G401.6 (cell line): Measurements from ENCODE around the gene MYLK4.

ENCODE experiments used
- FAIRE-seq: peaks from 2 replicates; lab custom pipeline; 2012; peaks lifted over from hg19 to GRCh38; lab: Jason Lieb, UNC

Gene MYLK4

DNA sequence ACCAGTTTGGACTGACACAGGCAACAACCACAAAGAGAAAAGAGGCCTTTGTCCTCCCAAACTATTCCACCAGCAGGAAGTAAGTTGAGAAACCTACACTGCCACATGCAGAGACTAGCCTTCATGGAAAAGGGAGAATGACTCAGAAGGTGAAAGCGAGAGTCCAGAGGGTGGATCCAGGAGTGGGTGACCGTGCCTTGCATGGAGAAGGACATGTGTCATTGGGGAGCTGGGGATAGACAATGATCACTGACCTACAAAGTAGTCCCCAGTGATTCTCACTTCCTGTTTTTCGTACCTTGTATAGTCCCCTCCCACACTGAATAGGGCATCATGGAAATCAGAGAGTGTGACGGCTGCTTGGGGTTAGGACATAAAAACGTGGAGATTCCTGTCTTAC is 91.9 kb downstream of the MYLK4 start:
- FAIRE-seq = no peak

DNA sequence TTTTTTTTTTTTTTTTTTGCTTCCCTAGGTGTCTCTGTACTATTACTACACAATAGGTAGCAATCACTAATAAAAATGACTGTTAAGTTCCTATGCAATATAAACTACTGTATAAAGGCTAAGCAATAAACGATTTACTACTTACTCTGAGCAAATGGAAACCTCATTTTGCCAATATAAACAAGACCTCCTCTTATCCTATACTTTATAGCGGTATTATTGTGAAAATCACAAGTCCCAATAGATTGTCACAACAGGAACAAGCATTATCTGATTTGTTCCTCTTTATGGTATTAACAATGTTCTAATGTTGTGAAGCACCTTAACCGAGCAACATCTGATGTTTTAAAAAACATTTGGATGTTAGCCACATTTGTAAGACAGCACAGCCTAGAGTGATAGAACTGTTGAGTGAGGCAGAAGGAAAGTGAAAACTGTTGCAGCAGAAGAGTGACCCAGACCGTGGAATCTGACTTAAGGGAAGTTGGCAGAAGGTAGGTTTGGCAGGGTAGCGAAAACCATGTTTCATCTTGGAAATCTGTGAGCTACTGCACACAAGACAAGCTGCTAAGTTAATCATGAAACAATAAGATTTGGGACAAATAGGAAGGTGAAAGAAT is 94.2 kb downstream of the MYLK4 start:
- no peak for FAIRE-seq

GRCh38 chr6:2655844-2656433 is 94.8 kb downstream of the MYLK4 start:
- FAIRE-seq = no peak

DNA sequence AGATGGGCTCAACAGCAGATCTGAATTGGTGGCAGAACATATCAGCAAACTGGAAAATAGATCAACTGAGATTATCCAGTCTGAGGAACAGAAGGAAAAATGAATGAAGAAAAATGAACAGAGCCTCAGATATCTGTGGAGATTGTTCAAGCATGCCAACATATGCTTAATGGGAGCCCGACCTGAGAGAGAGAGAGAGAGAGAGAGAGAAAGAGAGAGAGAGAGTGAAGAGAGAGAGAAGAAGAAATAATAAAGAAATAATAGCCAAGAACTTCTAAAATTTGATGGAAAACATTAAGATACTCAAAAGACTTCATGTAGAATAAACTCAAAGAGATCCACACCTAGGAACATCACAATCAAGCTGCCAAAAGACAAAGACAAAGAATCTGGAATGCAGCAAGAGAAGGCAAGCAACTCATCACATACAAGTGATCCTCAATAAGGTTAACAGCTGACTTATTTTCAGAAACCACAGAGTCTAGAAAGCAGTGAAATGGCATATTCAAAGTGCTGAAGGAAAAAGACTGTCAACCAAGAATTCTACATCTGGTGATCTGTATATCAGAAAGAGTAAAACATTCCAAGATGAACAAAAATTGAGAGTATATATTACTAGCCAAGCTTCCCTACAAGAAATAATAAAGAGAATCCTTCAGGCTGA is 97.2 kb downstream of the MYLK4 start:
- FAIRE-seq = no peak

DNA sequence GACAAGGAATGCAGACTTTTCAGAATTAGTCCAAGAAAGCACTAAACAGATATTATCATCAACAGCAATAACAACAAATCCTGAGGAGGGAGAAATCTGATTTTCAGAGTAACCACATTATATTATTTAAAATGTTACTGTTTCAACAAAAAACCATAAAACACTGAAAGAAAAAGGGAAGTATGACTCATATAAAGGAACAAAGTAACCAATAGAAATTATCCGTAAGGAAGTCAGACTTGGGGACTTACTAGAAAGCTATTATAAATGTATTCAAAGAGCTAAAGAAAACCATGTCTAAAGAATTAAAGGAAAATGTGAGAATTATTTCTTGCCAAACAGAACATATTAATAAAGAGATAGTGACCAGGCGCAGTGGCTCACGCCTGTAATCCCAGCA is 98.1 kb downstream of the MYLK4 start:
- FAIRE-seq = no peak

- no peak for FAIRE-seq
Measured at GRCh38 chr6:2651961-2652360, 98.8 kb downstream of the MYLK4 start.

- FAIRE-seq = no peak
Measured at GRCh38 chr6:2651536-2651935, 99.2 kb downstream of the MYLK4 start.

GRCh38 chr6:2646346-2646745 is 104.4 kb downstream of the MYLK4 start:
- no peak for FAIRE-seq

GRCh38 chr6:2643935-2644539 is 106.7 kb downstream of the MYLK4 start:
- FAIRE-seq = no peak

DNA sequence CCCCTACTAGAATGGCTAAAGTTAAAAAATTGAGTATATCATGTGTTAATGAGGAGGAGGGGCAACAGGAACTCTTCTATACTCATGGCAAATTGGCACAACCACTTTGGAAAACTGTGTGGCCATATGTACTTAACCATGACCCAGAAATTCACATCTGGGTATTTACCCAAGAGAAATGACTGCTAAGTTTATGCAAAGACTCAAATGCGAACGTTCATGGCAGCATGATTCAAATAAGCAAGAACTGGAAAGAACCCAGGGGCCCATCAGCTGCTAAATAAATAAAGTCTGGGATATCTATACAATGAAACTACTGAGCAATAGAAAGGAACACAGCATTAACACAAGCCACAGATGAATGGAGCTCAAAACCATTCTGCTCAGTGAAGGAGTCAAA is 107.6 kb downstream of the MYLK4 start:
- no peak for FAIRE-seq

- FAIRE-seq = no peak
Measured at GRCh38 chr6:2641044-2641725, 109.5 kb downstream of the MYLK4 start.

DNA sequence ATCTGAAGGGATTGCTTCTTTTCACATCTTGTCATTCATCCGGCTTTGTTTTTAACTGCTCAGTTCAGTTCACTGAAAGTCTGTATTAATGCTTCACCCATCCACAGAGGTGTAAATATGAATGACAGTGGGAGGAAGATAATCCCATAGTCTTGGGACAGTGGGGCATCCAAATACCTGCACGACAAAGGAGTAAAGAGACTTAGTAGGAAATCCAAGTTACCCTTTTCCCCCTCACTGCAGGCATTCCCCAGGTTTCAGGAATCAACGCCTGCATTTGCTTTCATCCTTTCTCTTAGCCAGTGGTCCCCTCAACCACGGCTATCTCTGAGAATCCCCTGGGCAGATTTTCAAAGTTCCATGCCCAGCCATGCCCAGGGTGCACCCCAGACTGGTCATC is 110.2 kb downstream of the MYLK4 start:
- FAIRE-seq = no peak

GRCh38 chr6:2639896-2640295 is 110.8 kb downstream of the MYLK4 start:
- no peak for FAIRE-seq

- no peak for FAIRE-seq
Measured at GRCh38 chr6:2639167-2639566, 111.6 kb downstream of the MYLK4 start.

DNA sequence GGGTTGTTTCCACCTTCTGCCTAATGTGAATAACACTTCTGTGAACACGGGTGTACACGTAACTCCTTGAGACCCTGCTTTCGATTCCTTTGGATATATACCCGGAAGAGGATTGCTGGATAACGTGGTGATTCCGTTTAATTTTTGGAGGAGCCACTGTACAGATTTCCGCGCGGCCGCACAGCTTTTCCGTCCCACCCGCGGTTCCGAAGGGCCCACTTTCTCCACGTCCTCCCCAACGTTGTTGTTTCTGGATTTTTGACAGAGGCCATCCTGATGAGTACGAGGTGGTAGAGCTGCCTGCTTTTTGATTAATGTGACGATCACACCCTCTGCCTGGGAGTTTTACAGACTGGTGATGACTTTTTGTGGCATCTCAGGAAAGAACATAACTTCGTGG is 114.0 kb downstream of the MYLK4 start:
- FAIRE-seq = no peak

DNA sequence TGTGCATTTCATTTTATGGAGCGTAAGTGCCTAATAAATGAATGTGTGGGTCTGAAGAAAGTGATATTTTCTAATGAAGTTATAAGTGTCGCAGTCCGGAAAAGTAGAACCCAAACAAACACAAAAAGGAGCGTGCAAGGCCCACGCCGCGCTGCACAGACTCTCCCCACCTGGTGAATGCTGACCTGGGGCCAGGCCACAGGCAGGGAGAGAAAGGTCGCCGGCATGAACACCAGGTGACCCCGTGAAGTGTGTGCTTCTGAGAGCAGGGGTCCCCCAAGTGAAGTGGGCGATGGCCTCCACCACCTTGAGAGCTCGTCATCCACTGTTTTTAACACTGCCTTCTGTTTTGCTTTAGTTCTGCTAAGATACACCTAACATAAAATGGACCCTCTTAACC is 114.8 kb downstream of the MYLK4 start:
- no peak for FAIRE-seq

DNA sequence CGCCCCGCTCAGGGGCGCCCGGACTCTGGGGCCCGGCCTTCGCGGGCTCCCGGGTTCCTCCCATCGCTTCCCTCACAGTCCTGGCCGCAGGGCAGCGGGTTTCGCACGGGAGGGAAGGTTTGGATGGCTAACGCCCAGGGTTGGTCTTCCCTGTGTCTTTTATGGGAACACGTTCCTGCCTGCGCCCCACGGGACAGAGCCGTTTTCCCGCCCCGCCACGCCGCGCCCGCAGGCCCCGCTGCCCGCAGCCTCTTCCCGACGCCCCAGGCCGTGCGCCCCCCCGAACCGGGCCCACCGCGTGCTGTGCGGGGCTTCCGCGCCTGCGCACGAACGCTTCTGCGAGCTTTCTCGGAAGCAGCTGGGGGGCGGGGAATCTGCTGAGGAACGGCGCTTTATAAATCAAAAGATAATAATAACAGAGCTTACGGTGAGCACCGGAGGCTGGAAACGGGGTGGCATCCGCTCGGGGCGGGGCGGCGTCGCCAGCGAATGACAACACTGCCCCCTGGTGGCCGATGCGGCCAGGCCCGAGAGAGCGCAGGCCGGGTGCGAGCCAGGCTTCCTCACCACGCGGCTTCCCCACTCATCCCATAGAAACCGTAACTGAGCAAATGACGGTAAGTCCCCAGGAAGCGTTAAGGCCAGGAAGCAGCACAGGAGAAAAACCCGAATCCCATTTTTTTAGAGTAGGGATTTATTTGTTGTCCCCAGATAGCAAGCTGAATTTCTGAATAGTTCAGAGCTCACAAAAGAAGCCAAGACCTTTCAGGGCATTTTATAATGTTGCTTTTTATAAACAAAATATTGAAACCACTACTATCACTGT is 116.4 kb downstream of the MYLK4 start:
- FAIRE-seq = peak; percentile 89

GRCh38 chr6:2633736-2634135 is 117.0 kb downstream of the MYLK4 start:
- FAIRE-seq = no peak

- no peak for FAIRE-seq
Measured at GRCh38 chr6:2632976-2633584, 117.6 kb downstream of the MYLK4 start.

- no peak for FAIRE-seq
Measured at GRCh38 chr6:2632368-2632767, 118.4 kb downstream of the MYLK4 start.

DNA sequence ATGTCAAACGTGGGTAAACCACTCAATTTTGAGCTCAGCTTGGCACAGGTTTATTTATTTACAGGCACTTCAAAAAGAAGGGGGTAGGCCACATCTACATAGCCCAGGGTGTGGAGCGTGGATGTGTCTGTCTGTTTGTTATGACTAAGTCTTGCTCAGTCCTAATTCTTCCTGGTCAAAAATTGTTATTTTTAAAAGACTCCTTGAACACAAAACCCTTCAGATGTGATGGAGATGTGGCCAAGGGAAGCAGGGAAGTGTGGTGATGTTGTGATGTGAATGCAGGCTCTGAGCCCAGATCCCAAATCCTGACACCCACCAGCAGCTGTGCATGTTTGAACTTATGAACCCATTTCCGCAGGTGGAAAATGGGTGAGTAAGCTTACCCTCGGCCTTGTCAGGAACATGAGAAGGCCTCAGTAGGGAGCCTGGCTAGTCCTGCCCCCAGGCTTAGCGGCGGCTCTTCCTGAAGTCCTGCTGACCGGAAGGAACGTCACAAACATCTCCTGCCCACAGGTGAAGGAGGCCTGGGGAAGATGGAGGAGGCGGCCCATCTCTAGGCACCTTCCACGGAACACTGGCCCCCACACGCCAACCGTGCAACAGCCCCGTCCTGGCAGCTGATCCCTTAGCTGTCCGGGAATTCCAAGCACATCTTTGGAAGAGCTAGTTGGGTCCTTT is 119.7 kb downstream of the MYLK4 start:
- no peak for FAIRE-seq
